Tibial nerve (tissue), 4 donors: ENCODE data around the gene TJP3. TPM values are rescaled to one million over a fixed set of nuclear protein-coding genes. Genes with fewer than 3 reads are reported as not detected.

ENCODE experiments used
- DNase-seq, 2 donors: peaks; one replicate each; pipeline ENCODE4 v3.0.0-alpha.2; 2019; ENCODE audit warnings: low spot score in 2 of 2
- H3K27ac ChIP-seq, 4 donors: fragments of 200-600 bp; sonication (generic) in 3 of 4; one replicate each; pipeline ENCODE4 v1.5.1; 2017 to 2019; ENCODE audit warnings: mild to moderate bottlenecking in 1 of 4
- H3K27me3 ChIP-seq, 2 donors: fragments of 200-600 bp; sonication (generic) in 1 of 2; one replicate each; pipeline versions ENCODE4 v1.5.1 to v1.6.0; 2017 to 2019
- H3K36me3 ChIP-seq, 3 donors: fragments of 200-600 bp; sonication (generic); one replicate each; pipeline ENCODE4 v1.5.1; 2018 to 2019
- H3K4me1 ChIP-seq, 4 donors: fragments of 200-600 bp; sonication (generic) in 3 of 4; one replicate each; pipeline ENCODE4 v1.5.1; 2017 to 2019
- H3K4me3 ChIP-seq, 4 donors: fragments of 200-600 bp; sonication (generic) in 3 of 4; one replicate each; pipeline ENCODE4 v1.5.1; 2017 to 2019; ENCODE audit warnings: mild to moderate bottlenecking in 1 of 4, moderate library complexity in 1 of 4
- H3K9me3 ChIP-seq, 4 donors: fragments of 200-600 bp; sonication (generic) in 3 of 4; one replicate each; pipeline ENCODE4 v1.5.1; 2017 to 2019
- CTCF ChIP-seq, 5 experiments: fragments of 200-600 bp in 3 of 5; fragments of 450-650 bp in 2 of 5; sonication (generic) in 3 of 5; IDR thresholded peaks; one replicate each; pipeline ENCODE4 v1.5.1; 2016 to 2019; ENCODE audit warnings: antibody characterized with exemption in 5 of 5, mild to moderate bottlenecking in 3 of 5, moderate library complexity in 2 of 5
- EP300 ChIP-seq, 2 donors: sonication (generic); formaldehyde crosslinking; IDR thresholded peaks; one replicate each; pipeline ENCODE4 v1.6.1; 2017; ENCODE audit warnings: antibody characterized with exemption in 2 of 2, mild to moderate bottlenecking in 1 of 2
- POLR2A ChIP-seq, 2 donors: fragments of 450-650 bp; IDR thresholded peaks; one replicate each; pipeline ENCODE4 v1.6.1; 2017; ENCODE audit warnings: antibody characterized with exemption in 2 of 2, mild to moderate bottlenecking in 2 of 2, moderate library complexity in 2 of 2
- WGBS, 2 donors: methylation state at CpG; one replicate each; pipeline ENCODE4 v1.1.5; 2018; 5-methylcytosine and 5-hydroxymethylcytosine counted together
- total RNA-seq, 4 donors: library from RNA; depleted of rRNA; stranded (reverse); fragments of >200 nt; gene quantifications; one replicate each; pipeline ENCODE4 v1.1.0, GENCODE V29; 2016

Gene TJP3
- total RNA-seq, 4 donors from 2014 or later: 0.21 to 0.90 (median 0.22) TPM; not detected in 1

DNA sequence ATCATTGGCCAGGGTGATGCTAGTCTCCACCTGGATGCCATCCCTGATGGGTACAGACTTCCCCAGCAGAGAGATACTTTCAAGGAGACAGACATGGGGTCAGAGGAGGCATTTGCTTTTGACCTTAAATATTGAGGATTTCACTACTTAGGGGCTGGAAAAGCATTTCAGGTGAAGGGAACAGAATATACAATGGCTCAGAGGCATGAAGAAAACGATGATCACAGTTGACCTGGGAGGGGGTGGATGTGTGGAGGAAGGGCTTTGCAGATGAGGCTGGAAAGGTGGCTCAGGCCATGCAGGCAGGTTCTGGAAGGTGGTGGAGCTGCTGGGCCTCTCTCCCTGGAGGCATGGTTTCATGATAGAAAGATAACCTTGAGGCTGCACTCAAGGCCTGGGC is 74.1 kb downstream of the TJP3 start:
- Histone ChIP-seq H3K36me3 (no peaks in the 10 kb centered on the region), H3K4me1 (peaks cover 0 to 14% (median 0%) of the 10 kb centered on the region in 4 donors), H3K27me3 (peaks cover 0 to 37% of the 10 kb centered on the region in 2 donors), H3K27ac (no peak overlapping the region), H3K9me3 (peaks cover 3 to 37% (median 13%) of the 10 kb centered on the region in 4 donors), H3K4me3 (no peak overlapping the region)
- no peak for TF ChIP-seq EP300 (IDR thresholded peaks at IDR 0.05)
- no peak for DNase-seq
- WGBS, 2 donors: 93 to 94% methylated on average over 1 of the region's 1 CpG

DNA sequence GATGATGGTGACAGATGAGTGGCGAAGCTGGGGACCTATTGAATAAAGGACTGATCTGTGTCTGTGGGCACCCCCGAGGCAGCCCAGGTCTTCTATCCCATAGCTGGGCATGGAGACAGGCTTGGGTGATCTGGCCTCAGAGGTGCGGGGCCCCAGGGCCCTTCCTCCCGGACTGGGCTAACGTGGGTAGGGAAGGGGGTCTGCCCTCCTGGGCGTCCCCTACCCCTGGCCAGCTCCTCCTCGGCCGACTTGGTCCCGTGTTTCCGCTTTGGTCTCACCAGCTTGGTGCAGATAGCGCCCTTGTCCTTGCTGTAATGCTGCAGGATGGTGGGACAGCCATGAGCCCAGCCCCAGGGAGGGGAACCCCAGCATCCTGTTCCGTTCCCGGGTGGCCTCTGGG is 74.7 kb downstream of the TJP3 start:
- H3K27ac ChIP-seq: no peak overlapping the region
- no peak for DNase-seq
- peaks cover 3 to 37% (median 13%) of the 10 kb centered on the region in 4 donors for H3K9me3 ChIP-seq
- TF ChIP-seq CTCF (IDR thresholded peaks at IDR 0.05) (no peak), EP300 (IDR thresholded peaks at IDR 0.05) (no peak), POLR2A (IDR thresholded peaks at IDR 0.05) (no peak)
- no peak overlapping the region for H3K4me3 ChIP-seq
- peaks cover 0 to 37% of the 10 kb centered on the region in 2 donors for H3K27me3 ChIP-seq
- H3K4me1 ChIP-seq: peaks cover 0 to 14% (median 0%) of the 10 kb centered on the region in 4 donors
- 89 to 93% methylated on average over 9 to 12 of the region's 13 CpGs for WGBS, 2 donors
- no peaks in the 10 kb centered on the region for H3K36me3 ChIP-seq

GRCh38 chr19:3783660-3784584 is 75.7 kb downstream of the TJP3 start:
- peaks cover 0 to 14% (median 0%) of the 10 kb centered on the region in 4 donors for H3K4me1 ChIP-seq
- 68 to 78% methylated on average over 31 to 37 of the region's 49 CpGs for WGBS, 2 donors

GRCh38 chr19:3784607-3785450 is 76.6 kb downstream of the TJP3 start:
- 18 to 24% methylated on average over 18 to 25 of the region's 25 CpGs for WGBS, 2 donors
- Histone ChIP-seq H3K27me3 (peaks cover 0 to 37% of the 10 kb centered on the region in 2 donors), H3K36me3 (no peaks in the 10 kb centered on the region), H3K4me1 (peaks cover 0 to 14% (median 0%) of the 10 kb centered on the region in 4 donors), H3K4me3 (peak overlapping the region in 1 of 4 donors; percentile 35), H3K27ac (no peak overlapping the region), H3K9me3 (peaks cover 3 to 33% (median 13%) of the 10 kb centered on the region in 4 donors)
- no peak for TF ChIP-seq POLR2A (IDR thresholded peaks at IDR 0.05)
- no peak for TF ChIP-seq EP300 (IDR thresholded peaks at IDR 0.05)
- no peak for TF ChIP-seq CTCF (IDR thresholded peaks at IDR 0.05)
- DNase-seq: no peak

More at GRCh38 chr19:3783660-3784584, 75.7 kb downstream of the TJP3 start:
- Histone ChIP-seq H3K4me3 (no peak overlapping the region), H3K27ac (no peak overlapping the region), H3K9me3 (peaks cover 3 to 37% (median 13%) of the 10 kb centered on the region in 4 donors), H3K36me3 (no peaks in the 10 kb centered on the region), H3K27me3 (peaks cover 0 to 37% of the 10 kb centered on the region in 2 donors)
- TF ChIP-seq CTCF (IDR thresholded peaks at IDR 0.05): no peak
- no peak for TF ChIP-seq POLR2A (IDR thresholded peaks at IDR 0.05)
- TF ChIP-seq EP300 (IDR thresholded peaks at IDR 0.05): no peak
- no peak for DNase-seq

DNA sequence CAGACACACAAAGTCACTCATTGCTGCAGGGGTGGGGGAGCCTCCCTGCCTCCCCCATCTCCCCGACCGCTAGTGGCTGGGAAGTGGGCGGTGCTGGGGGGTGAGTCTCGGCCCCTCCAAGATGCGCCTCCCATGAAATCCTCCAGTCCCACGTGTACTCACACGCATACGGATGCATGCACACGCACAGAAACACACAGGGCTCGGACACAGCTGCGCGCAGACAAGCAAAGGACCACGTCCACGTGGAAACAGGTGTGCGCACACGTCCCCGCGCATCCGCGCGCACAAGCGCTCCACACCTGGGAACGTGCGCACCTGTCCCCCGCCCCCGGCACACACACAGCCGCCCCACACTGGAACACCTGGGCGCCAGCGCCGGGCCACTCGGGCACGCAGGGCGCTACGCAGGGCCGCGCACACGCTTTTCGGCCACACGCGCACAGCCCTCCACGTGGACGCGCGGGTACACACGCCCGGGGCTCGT is 77.3 kb downstream of the TJP3 start:
- Histone ChIP-seq H3K27ac (no peak overlapping the region), H3K27me3 (peaks cover 0 to 37% of the 10 kb centered on the region in 2 donors), H3K36me3 (no peaks in the 10 kb centered on the region), H3K4me1 (peaks cover 0 to 14% (median 0%) of the 10 kb centered on the region in 4 donors), H3K9me3 (peaks cover 3 to 32% (median 13%) of the 10 kb centered on the region in 4 donors), H3K4me3 (peak overlapping the region in 2 of 4 donors; percentile 31 to 35)
- no peak for DNase-seq
- no peak for TF ChIP-seq POLR2A (IDR thresholded peaks at IDR 0.05)
- no peak for TF ChIP-seq EP300 (IDR thresholded peaks at IDR 0.05)
- no peak for TF ChIP-seq CTCF (IDR thresholded peaks at IDR 0.05)
- 1 to 3% methylated on average over 19 to 27 of the region's 47 CpGs for WGBS, 2 donors
